Hair follicle dermal papilla cell (primary cell): ENCODE data around the gene OR6C2. TPM values are rescaled to one million over a fixed set of nuclear protein-coding genes. Genes with fewer than 3 reads are reported as not detected.

Experiments used
- total RNA-seq: library from RNA; depleted of rRNA; stranded (reverse); fragments of >200 nt; gene quantifications from 2 replicates; pipeline ENCODE4 v1.2.3, GENCODE V29; 2012

Gene OR6C2
- not detected in 2 replicates for total RNA-seq

DNA sequence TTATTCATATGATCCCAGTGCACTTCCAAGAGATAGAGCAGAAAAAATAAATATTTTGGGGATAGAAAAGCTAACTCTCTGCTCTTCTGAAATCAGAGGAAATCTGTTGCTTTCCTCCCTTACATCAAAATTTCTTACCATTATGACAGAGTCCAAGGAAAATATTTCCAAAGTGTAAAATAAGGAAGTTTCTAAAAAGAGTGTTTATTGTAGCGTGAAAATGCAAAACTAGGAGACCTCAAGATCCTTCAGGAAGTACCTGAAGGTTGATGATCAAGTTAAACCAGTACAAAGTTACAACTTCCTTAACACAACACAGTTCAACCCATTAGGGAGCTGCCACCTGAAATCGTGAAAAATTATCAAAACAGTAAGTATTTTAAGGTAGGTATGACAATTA, at the start of gene OR6C2:
Gene OR6C2, plus strand, starts transcription at position 301 of the 400 bp plus-strand sequence. CDS start 8,138 bp downstream, outside the sequence.

DNA sequence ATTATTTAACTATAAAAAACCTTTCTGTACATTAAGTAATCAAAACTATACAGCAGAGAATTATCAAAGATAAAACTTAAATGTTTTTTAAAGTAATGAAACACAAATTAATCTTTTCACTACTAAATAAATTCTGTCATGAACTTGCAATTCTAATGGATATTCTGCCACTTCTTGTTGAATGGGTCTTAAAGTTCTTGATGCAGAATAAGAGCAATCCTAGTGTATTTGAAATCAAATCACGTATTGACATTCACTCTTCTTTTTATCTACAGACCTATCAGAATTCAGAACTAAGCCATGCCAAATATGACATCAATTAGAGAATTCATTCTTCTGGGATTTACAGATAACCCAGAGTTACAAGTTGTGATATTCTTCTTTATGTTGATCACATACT, 43.6 kb upstream of the OR6C2 start, which contains the start of gene OR6C65:
Gene OR6C65, plus strand, starts transcription at position 301 of the 400 bp plus-strand sequence. Its CDS starts 0 bp downstream, at position 301.

DNA sequence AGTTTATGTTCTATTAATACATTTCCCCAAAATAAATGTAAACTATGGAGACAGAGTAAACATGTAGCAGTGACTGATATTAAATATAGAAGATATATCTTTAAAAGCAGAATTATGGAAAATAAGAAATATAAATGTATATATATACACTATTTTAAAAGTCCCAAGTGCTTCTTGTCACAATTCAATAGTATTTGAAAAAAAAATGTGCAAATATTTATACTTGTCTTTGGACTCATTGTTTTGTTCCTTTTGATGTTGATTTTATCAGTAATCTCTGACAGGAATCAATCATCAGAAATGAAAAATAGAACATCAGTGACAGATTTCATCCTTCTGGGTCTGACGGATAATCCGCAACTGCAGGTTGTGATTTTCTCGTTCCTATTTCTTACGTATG, 17.9 kb upstream of the OR6C2 start, which contains the start of gene OR6C76:
Gene OR6C76, plus strand, starts transcription at position 301 of the 400 bp plus-strand sequence. Its CDS starts 0 bp downstream, at position 301.

DNA sequence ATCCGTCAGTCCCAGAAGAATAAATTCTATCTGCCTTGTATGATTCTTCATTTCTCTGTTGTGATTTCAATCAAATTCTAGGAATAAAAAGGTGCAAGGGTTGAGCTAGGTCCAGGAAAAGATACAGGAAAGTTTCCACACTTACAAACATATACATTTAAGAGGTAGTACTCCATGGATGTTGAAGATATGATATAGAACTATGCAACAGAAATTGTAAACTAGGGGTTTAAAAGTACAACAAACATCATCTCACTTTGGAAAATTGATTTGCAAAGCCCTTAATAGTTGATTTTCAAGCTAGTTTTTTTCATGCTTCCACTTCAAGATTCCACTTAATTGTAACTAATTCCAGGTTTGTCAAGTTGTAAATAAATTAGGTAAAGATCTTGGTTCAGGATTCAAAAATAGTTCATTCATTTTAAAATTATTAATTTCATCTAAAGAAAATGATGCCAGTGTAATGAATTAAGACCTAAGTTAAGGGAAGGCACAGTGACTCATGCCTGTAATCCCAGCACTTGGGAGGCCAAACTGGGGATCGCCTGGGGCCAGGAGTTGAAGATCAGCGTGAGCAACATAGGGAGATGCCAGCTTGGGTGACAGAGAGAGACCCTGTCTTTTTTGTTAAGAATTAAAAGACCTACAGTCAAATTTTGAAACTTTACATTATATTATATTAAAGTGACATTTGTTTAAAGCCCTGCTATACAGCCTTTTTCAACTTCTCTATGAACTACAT, 26.4 kb downstream of the OR6C2 start, which contains the start of gene OR6C70:
Gene OR6C70, minus strand, starts transcription at position 51 of the 742 bp plus-strand sequence. Its CDS starts 0 bp downstream, at position 51.

DNA sequence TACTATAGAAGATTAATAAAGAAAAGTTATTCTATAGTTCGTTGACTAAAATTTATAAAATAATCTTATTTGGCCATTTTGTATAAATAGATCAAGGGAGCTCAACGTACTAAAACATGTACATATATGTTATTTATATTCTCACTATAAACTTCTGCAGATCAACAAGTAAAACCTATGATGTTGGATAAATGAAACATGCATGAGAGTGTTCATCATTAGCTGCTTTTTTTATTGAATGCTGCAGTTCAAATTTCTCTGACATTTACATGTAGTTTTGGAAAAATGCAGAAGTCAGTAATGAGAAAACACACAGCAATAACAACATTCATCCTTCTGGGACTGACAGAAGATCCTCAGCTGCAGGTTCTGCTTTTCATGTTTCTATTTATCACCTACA, 48.2 kb downstream of the OR6C2 start, which contains the start of gene OR6C68:
Gene OR6C68, plus strand, starts transcription at position 301 of the 400 bp plus-strand sequence. Its CDS starts 0 bp downstream, at position 301.

Other genes with a start within 250 kb of the OR6C2 start
- not detected in 2 replicates for gene OR10A7, start 223.1 kb upstream of the OR6C2 start, total RNA-seq
- gene OR6C74, start 199.5 kb upstream of the OR6C2 start, total RNA-seq: not detected in 2 replicates
- not detected in 2 replicates for gene OR6C6, start 147.5 kb upstream of the OR6C2 start, total RNA-seq
- gene OR6C1, start 129.7 kb upstream of the OR6C2 start, total RNA-seq: not detected in 2 replicates
- not detected in 2 replicates for gene OR6C3, start 113.3 kb upstream of the OR6C2 start, total RNA-seq
- not detected in 2 replicates for gene OR6C75, start 81.1 kb upstream of the OR6C2 start, total RNA-seq
- not detected in 2 replicates for gene OR6C65, start 43.5 kb upstream of the OR6C2 start, total RNA-seq
- gene OR6C76, start 17.8 kb upstream of the OR6C2 start, total RNA-seq: not detected in 2 replicates
- gene OR6C70, start 26.1 kb downstream of the OR6C2 start, total RNA-seq: not detected in 2 replicates
- not detected in 2 replicates for gene OR6C68, start 48.3 kb downstream of the OR6C2 start, total RNA-seq
- gene OR6C4, start 105.5 kb downstream of the OR6C2 start, total RNA-seq: not detected in 2 replicates
- not detected in 2 replicates for gene OR2AP1, start 128.4 kb downstream of the OR6C2 start, total RNA-seq
- not detected in 2 replicates for gene OR10P1, start 192.8 kb downstream of the OR6C2 start, total RNA-seq